ENCODE data around the gene C9orf43. TPM values are rescaled to one million over a fixed set of nuclear protein-coding genes. Genes with fewer than 3 reads are reported as not detected.
A peak's percentile ranks its signal among the peaks of the same experiment; 100 is the strongest.
"Not testable (repeated sequence)": the region's sequence is repeated elsewhere in the genome, so short reads cannot be mapped to it uniquely, and the experiment has no call there.

The C9orf43 gene
- polyA plus RNA-seq, 1 donor from 2014 or later = not detected

GRCh38 chr9:113395000-113395861, 15.3 kb upstream of the C9orf43 start:
- H3K9me3 Mint-ChIP-seq = no peaks in the 10 kb centered on the region
- no peak overlapping the region for H3K4me3 Mint-ChIP-seq
- H3K27ac Mint-ChIP-seq = no peak overlapping the region
- peaks cover 0 to 7% (median 4%) of the 10 kb centered on the region in 3 donors for H3K4me1 Mint-ChIP-seq
- peaks cover 5% of the 10 kb centered on the region for H3K36me3 Mint-ChIP-seq
- no peaks in the 10 kb centered on the region for H3K27me3 Mint-ChIP-seq

GRCh38 chr9:113397203-113397631, 13.3 kb upstream of the C9orf43 start:
- Mint-ChIP-seq H3K4me1 (peaks cover 9 to 11% (median 9%) of the 10 kb centered on the region in 3 donors), H3K27me3 (no peaks in the 10 kb centered on the region), H3K9me3 (no peaks in the 10 kb centered on the region), H3K27ac (no peak overlapping the region), H3K4me3 (no peak overlapping the region), H3K36me3 (peaks cover 3% of the 10 kb centered on the region)

GRCh38 chr9:113398796-113399195, 11.8 kb upstream of the C9orf43 start:
- peaks cover 3% of the 10 kb centered on the region for H3K36me3 Mint-ChIP-seq
- H3K27me3 Mint-ChIP-seq = no peaks in the 10 kb centered on the region
- peak overlapping the region; percentile 17 to 79 (median 74) for H3K4me3 Mint-ChIP-seq
- peaks cover 9 to 11% (median 9%) of the 10 kb centered on the region in 3 donors for H3K4me1 Mint-ChIP-seq
- no peaks in the 10 kb centered on the region for H3K9me3 Mint-ChIP-seq
- peak overlapping the region in 1 of 3 donors; percentile 35 for H3K27ac Mint-ChIP-seq

GRCh38 chr9:113399646-113400200, 10.8 kb upstream of the C9orf43 start:
- Mint-ChIP-seq H3K27ac (peak overlapping the region in 2 of 3 donors; percentile 57 to 62), H3K36me3 (peaks cover 3% of the 10 kb centered on the region), H3K27me3 (no peaks in the 10 kb centered on the region), H3K9me3 (no peaks in the 10 kb centered on the region), H3K4me1 (peaks cover 9 to 11% (median 9%) of the 10 kb centered on the region in 3 donors), H3K4me3 (peak overlapping the region; percentile 73 to 82 (median 78))

GRCh38 chr9:113401027-113401792, 9.3 kb upstream of the C9orf43 start, which contains the start of gene ALAD:
Gene ALAD, minus strand, starts transcription at chr9:113401284. Its CDS starts 7,725 bp downstream, at chr9:113393559.
- H3K27ac Mint-ChIP-seq = peak within 1 kb of the TSS; percentile 15 to 89 (median 86)

GRCh38 chr9:113403646-113404045, 6.9 kb upstream of the C9orf43 start:
- H3K36me3 Mint-ChIP-seq = no peaks in the 10 kb centered on the region
- peaks cover 13 to 22% (median 15%) of the 10 kb centered on the region in 3 donors for H3K4me1 Mint-ChIP-seq
- H3K27me3 Mint-ChIP-seq = no peaks in the 10 kb centered on the region
- no peaks in the 10 kb centered on the region for H3K9me3 Mint-ChIP-seq
- H3K27ac Mint-ChIP-seq = peak overlapping the region in 1 of 3 donors; percentile 58
- H3K4me3 Mint-ChIP-seq = peak overlapping the region in 2 of 4 donors; percentile 45 to 69

More at GRCh38 chr9:113401027-113401792, 9.3 kb upstream of the C9orf43 start, which contains the start of gene ALAD:
- H3K36me3 Mint-ChIP-seq = no peaks in the 10 kb centered on the region
- H3K9me3 Mint-ChIP-seq = no peaks in the 10 kb centered on the region
- no peaks in the 10 kb centered on the region for H3K27me3 Mint-ChIP-seq
- peak within 1 kb of the TSS; percentile 89 to 98 (median 96) for H3K4me3 Mint-ChIP-seq
- peaks cover 9 to 11% (median 9%) of the 10 kb centered on the region in 3 donors for H3K4me1 Mint-ChIP-seq

- Mint-ChIP-seq H3K4me1 (peaks cover 9 to 26% (median 15%) of the 10 kb centered on the region in 3 donors), H3K27ac (peak overlapping the region in 2 of 3 donors; percentile 65 to 86)
- H3K4me3 Mint-ChIP-seq, H3K36me3 Mint-ChIP-seq, H3K9me3 Mint-ChIP-seq, H3K27me3 Mint-ChIP-seq: not testable (repeated sequence)
Observed at GRCh38 chr9:113406353-113406752, 4.2 kb upstream of the C9orf43 start.

GRCh38 chr9:113406873-113407511, 3.6 kb upstream of the C9orf43 start:
- Mint-ChIP-seq H3K4me3 (peak overlapping the region; percentile 28 to 86 (median 52)), H3K4me1 (peaks cover 7 to 22% (median 9%) of the 10 kb centered on the region in 3 donors), H3K27ac (peak overlapping the region; percentile 5 to 86 (median 65))
- H3K9me3 Mint-ChIP-seq, H3K27me3 Mint-ChIP-seq, H3K36me3 Mint-ChIP-seq: not testable (repeated sequence)

GRCh38 chr9:113409481-113409880, 1.1 kb upstream of the C9orf43 start:
- no peaks in the 10 kb centered on the region for H3K36me3 Mint-ChIP-seq
- H3K9me3 Mint-ChIP-seq = no peaks in the 10 kb centered on the region
- H3K27me3 Mint-ChIP-seq = no peaks in the 10 kb centered on the region
- peak overlapping the region; percentile 86 to 100 (median 98) for H3K4me3 Mint-ChIP-seq
- peaks cover 7 to 22% (median 9%) of the 10 kb centered on the region in 3 donors for H3K4me1 Mint-ChIP-seq
- H3K27ac Mint-ChIP-seq = peak overlapping the region; percentile 92 to 100 (median 100)

- Mint-ChIP-seq H3K27me3 (no peaks in the 10 kb centered on the region), H3K36me3 (no peaks in the 10 kb centered on the region), H3K9me3 (no peaks in the 10 kb centered on the region), H3K27ac (peak overlapping the region; percentile 92 to 100 (median 100)), H3K4me1 (peaks cover 7 to 22% (median 9%) of the 10 kb centered on the region in 3 donors), H3K4me3 (peak overlapping the region; percentile 86 to 100 (median 98))
Observed at GRCh38 chr9:113409883-113410206, 702 bp upstream of the C9orf43 start.

- Mint-ChIP-seq H3K36me3 (no peaks in the 10 kb centered on the region), H3K27me3 (no peaks in the 10 kb centered on the region), H3K4me3 (no peak overlapping the region)
Observed at GRCh38 chr9:113416149-113416721, 5.7 kb downstream of the C9orf43 start.

GRCh38 chr9:113417370-113417769, 6.8 kb downstream of the C9orf43 start:
- no peaks in the 10 kb centered on the region for H3K4me1 Mint-ChIP-seq
- no peak overlapping the region for H3K27ac Mint-ChIP-seq
- H3K27me3 Mint-ChIP-seq = no peaks in the 10 kb centered on the region
- no peaks in the 10 kb centered on the region for H3K36me3 Mint-ChIP-seq
- H3K4me3 Mint-ChIP-seq = no peak overlapping the region
- no peaks in the 10 kb centered on the region for H3K9me3 Mint-ChIP-seq

More at GRCh38 chr9:113416149-113416721, 5.7 kb downstream of the C9orf43 start:
- no peaks in the 10 kb centered on the region for H3K9me3 Mint-ChIP-seq
- H3K4me1 Mint-ChIP-seq = peaks cover 0 to 1% (median 0%) of the 10 kb centered on the region in 3 donors
- H3K27ac Mint-ChIP-seq = no peak overlapping the region

- H3K36me3 Mint-ChIP-seq = no peaks in the 10 kb centered on the region
- H3K9me3 Mint-ChIP-seq = no peaks in the 10 kb centered on the region
- no peak overlapping the region for H3K27ac Mint-ChIP-seq
- H3K4me3 Mint-ChIP-seq = peak overlapping the region in 1 of 4 donors; percentile 32
- H3K4me1 Mint-ChIP-seq = no peaks in the 10 kb centered on the region
- peaks cover 4% of the 10 kb centered on the region for H3K27me3 Mint-ChIP-seq
Observed at GRCh38 chr9:113421726-113422125, 11.2 kb downstream of the C9orf43 start.

- H3K9me3 Mint-ChIP-seq = no peaks in the 10 kb centered on the region
- H3K27me3 Mint-ChIP-seq = peaks cover 4% of the 10 kb centered on the region
- H3K27ac Mint-ChIP-seq = no peak overlapping the region
- no peak overlapping the region for H3K4me3 Mint-ChIP-seq
- H3K4me1 Mint-ChIP-seq = no peaks in the 10 kb centered on the region
- H3K36me3 Mint-ChIP-seq = no peaks in the 10 kb centered on the region
Observed at GRCh38 chr9:113425072-113425471, 14.5 kb downstream of the C9orf43 start.
